OCI-LY1 (cell line): ENCODE measurements around the gene MAPK11.

Experiments
- H2AFZ ChIP-seq: fragments of 200-600 bp; sonication (generic), shearing (Covaris generic); 2 replicates; pipeline ENCODE4 v1.6.0; 2014; ENCODE audit warnings: antibody characterized with exemption, mild to moderate bottlenecking, low read length
- H3F3A ChIP-seq: fragments of 200-600 bp; sonication (generic), shearing (Covaris generic); 2 replicates; pipeline ENCODE4 v1.6.0; 2014; ENCODE audit warnings: mild to moderate bottlenecking, antibody characterized with exemption, low read length, moderate library complexity; ENCODE audit not compliant: insufficient read depth
- H3K27ac ChIP-seq: fragments of 200-600 bp; sonication (generic); 2 replicates; pipeline ENCODE4 v1.5.1; 2014; ENCODE audit warnings: low read length, mixed run types, mild to moderate bottlenecking, low read depth; ENCODE audit not compliant: poor library complexity, severe bottlenecking
- H3K27me3 ChIP-seq: fragments of 200-600 bp; sonication (generic); 2 replicates; pipeline ENCODE4 v1.6.0; 2014; ENCODE audit warnings: antibody characterized with exemption, mild to moderate bottlenecking, low read length, moderate library complexity; ENCODE audit not compliant: insufficient read depth
- H3K36me3 ChIP-seq: fragments of 200-600 bp; sonication (generic); 2 replicates; pipeline ENCODE4 v1.6.1; 2014; ENCODE audit warnings: mild to moderate bottlenecking, antibody characterized with exemption, low read length, moderate library complexity, mixed read lengths; ENCODE audit not compliant: insufficient read depth
- H3K4me1 ChIP-seq: fragments of 200-600 bp; sonication (generic); 2 replicates; pipeline ENCODE4 v1.5.1; 2014; ENCODE audit warnings: mild to moderate bottlenecking, low read length, moderate library complexity; ENCODE audit not compliant: insufficient read depth, severe bottlenecking
- H3K4me2 ChIP-seq: fragments of 200-600 bp; sonication (generic), shearing (Covaris generic); 2 replicates; pipeline ENCODE4 v1.6.1; 2014; ENCODE audit warnings: low read length
- H3K4me3 ChIP-seq: fragments of 200-600 bp; sonication (generic); 2 replicates; pipeline ENCODE4 v1.5.1; 2014; ENCODE audit warnings: low read length, low read depth, mild to moderate bottlenecking, mixed read lengths; ENCODE audit not compliant: poor library complexity, severe bottlenecking
- H3K79me2 ChIP-seq: fragments of 200-600 bp; shearing (Covaris generic); 2 replicates; pipeline ENCODE4 v1.6.1; 2016; ENCODE audit warnings: mixed run types, low read length, mixed read lengths; ENCODE audit not compliant: insufficient read depth
- H3K9ac ChIP-seq: fragments of 200-600 bp; sonication (generic), shearing (Covaris generic); 2 replicates; pipeline ENCODE4 v1.6.1; 2014; ENCODE audit warnings: mild to moderate bottlenecking, low read length, mixed read lengths
- H3K9me2 ChIP-seq: fragments of 200-600 bp; sonication (generic), shearing (Covaris generic); 2 replicates; pipeline ENCODE4 v1.6.1; 2014; ENCODE audit warnings: low read depth, mild to moderate bottlenecking, low read length, mixed read lengths
- H3K9me3 ChIP-seq: fragments of 200-600 bp; shearing (Covaris generic); 2 replicates; pipeline ENCODE4 v1.6.1; 2014; ENCODE audit warnings: low read length, mixed read lengths
- H4K20me1 ChIP-seq: fragments of 200-600 bp; sonication (generic), shearing (Covaris generic); 2 replicates; pipeline ENCODE4 v1.6.0; 2016; ENCODE audit warnings: mild to moderate bottlenecking, low read length; ENCODE audit not compliant: insufficient read depth
- EZH2 ChIP-seq: fragments of 200-600 bp; sonication (generic), shearing (Covaris generic); IDR thresholded peaks from 2 replicates; pipeline ENCODE4 v1.8.0; 2017; ENCODE audit warnings: borderline replicate concordance, mixed run types, mild to moderate bottlenecking, antibody characterized with exemption, low read length, moderate library complexity, mixed read lengths
- TF ChIP-seq, protein P1 (sequence below): fragments of 200-600 bp; sonication (generic), shearing (Covaris generic); IDR thresholded peaks from 2 replicates; pipeline ENCODE4 v1.5.1; 2017; ENCODE audit warnings: mild to moderate bottlenecking, antibody characterized with exemption, low read length, moderate library complexity, mixed read lengths

MAPK11 gene

DNA sequence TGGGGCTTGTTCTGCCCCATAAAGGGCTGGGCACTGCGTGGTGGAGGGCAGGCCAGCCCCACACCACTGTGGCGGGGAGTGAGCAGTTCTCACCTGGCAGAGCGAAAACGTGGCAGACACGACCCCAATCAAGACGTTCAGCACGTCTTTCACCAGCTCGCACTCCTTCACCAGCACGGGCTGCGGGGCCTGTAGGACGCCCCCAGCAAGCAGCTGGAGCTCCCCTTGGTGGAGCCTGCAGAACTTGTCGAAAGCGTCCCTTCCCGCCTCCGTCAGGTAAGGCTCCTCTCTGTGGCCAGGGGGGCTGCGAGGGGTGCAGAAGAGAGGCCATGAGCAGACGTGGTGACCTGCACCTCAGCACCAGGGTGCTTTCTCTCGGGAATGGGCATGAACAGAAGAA, 37.0 kb downstream of the MAPK11 start:
- Histone ChIP-seq H3K27me3 (no peaks in the 10 kb centered on the region), H3K36me3 (peaks cover 42% of the 10 kb centered on the region), H2AFZ (no peak overlapping the region), H3K4me2 (no peak overlapping the region), H3K27ac (no peak overlapping the region), H4K20me1 (no peaks in the 10 kb centered on the region), H3K9me3 (no peaks in the 10 kb centered on the region), H3K4me3 (no peak overlapping the region), H3K79me2 (no peaks in the 10 kb centered on the region), H3K9ac (no peak overlapping the region), H3K4me1 (no peaks in the 10 kb centered on the region), H3F3A (no peaks in the 10 kb centered on the region), H3K9me2 (no peaks in the 10 kb centered on the region)
- no peak for TF ChIP-seq EZH2
- TF ChIP-seq, protein P1, sequence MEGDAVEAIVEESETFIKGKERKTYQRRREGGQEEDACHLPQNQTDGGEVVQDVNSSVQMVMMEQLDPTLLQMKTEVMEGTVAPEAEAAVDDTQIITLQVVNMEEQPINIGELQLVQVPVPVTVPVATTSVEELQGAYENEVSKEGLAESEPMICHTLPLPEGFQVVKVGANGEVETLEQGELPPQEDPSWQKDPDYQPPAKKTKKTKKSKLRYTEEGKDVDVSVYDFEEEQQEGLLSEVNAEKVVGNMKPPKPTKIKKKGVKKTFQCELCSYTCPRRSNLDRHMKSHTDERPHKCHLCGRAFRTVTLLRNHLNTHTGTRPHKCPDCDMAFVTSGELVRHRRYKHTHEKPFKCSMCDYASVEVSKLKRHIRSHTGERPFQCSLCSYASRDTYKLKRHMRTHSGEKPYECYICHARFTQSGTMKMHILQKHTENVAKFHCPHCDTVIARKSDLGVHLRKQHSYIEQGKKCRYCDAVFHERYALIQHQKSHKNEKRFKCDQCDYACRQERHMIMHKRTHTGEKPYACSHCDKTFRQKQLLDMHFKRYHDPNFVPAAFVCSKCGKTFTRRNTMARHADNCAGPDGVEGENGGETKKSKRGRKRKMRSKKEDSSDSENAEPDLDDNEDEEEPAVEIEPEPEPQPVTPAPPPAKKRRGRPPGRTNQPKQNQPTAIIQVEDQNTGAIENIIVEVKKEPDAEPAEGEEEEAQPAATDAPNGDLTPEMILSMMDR = no peak

DNA sequence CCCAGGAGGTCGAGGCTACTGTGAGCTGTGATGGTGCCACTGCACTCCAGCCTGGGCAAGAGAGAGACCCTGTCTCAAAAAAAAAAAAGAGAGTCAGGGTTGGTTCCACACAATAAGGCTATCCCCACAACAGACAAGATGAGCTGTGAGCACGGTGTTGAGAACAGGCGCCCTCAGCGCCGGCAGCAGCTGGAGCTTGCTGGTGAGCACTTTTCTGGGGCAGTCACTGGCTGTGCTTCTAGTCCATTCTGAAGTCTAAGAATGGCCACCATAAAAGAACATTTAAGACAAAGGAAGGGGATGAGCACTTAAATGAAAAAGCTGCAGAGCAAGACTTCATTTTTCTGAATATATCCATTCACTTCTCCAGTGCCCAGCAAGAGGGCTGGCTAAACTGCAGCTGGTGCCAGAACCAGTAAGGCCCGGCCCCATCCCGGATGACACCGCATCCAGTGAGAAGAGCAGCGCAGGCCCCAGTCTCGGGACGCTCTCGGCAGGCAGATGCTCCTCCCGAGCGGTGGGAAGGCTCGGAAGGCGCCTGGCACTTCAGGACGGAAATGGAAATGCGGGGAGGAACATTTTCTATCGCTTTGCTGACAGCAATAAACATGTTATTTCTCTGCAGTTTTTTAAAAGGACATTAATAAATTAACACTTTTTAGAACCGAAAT, 37.6 kb downstream of the MAPK11 start:
- Histone ChIP-seq H3K36me3 (peaks cover 45% of the 10 kb centered on the region), H3K4me3 (no peak overlapping the region), H3K27me3 (no peaks in the 10 kb centered on the region), H2AFZ (no peak overlapping the region), H3K79me2 (no peaks in the 10 kb centered on the region), H3F3A (no peaks in the 10 kb centered on the region), H3K4me2 (no peak overlapping the region), H3K9ac (no peak overlapping the region), H3K27ac (no peak overlapping the region), H3K9me2 (no peaks in the 10 kb centered on the region), H3K9me3 (no peaks in the 10 kb centered on the region), H4K20me1 (no peaks in the 10 kb centered on the region), H3K4me1 (no peaks in the 10 kb centered on the region)
- TF ChIP-seq EZH2 = no peak
- TF ChIP-seq, protein P1 = no peak

DNA sequence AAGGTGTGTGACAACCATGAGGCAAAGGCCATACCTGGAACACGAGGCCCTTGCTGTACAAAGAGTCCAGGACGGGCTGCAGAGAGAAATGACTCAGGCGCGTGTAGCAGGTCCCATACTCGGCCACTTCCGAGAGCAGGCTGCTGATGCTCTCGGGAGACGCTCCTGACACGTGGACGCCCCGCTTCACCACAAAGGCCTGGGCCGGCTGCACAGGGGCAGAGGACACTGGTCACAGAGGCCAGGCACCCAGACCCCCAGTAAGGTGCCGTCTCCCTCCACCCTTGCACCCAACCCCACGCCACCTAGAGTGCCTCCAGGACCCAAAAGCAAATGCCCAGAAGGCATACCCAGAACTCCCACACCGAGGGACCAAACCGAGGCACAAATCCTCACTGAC, 40.8 kb downstream of the MAPK11 start:
- H2AFZ ChIP-seq = no peak overlapping the region
- no peaks in the 10 kb centered on the region for H3K79me2 ChIP-seq

More for the DNA sequence above, 40.8 kb downstream of the MAPK11 start:
- Histone ChIP-seq H3K4me2 (no peak overlapping the region), H4K20me1 (no peaks in the 10 kb centered on the region), H3K27ac (no peak overlapping the region), H3K9me2 (no peaks in the 10 kb centered on the region), H3K36me3 (peaks cover 51% of the 10 kb centered on the region), H3K27me3 (no peaks in the 10 kb centered on the region), H3K4me3 (no peak overlapping the region), H3F3A (no peaks in the 10 kb centered on the region), H3K9ac (no peak overlapping the region), H3K9me3 (no peaks in the 10 kb centered on the region), H3K4me1 (no peaks in the 10 kb centered on the region)
- no peak for TF ChIP-seq EZH2
- TF ChIP-seq, protein P1 = no peak
